HG03520 (cell line): ENCODE results near the gene RAD51B.

Experiments
- ATAC-seq: cut with Tn5 transposase; IDR thresholded peaks from one replicate; pipeline ENCODE4 v1.9.1; 2021; ENCODE audit warnings: mild to moderate bottlenecking, moderate library complexity; ENCODE audit not compliant: unreplicated experiment

Gene RAD51B

DNA sequence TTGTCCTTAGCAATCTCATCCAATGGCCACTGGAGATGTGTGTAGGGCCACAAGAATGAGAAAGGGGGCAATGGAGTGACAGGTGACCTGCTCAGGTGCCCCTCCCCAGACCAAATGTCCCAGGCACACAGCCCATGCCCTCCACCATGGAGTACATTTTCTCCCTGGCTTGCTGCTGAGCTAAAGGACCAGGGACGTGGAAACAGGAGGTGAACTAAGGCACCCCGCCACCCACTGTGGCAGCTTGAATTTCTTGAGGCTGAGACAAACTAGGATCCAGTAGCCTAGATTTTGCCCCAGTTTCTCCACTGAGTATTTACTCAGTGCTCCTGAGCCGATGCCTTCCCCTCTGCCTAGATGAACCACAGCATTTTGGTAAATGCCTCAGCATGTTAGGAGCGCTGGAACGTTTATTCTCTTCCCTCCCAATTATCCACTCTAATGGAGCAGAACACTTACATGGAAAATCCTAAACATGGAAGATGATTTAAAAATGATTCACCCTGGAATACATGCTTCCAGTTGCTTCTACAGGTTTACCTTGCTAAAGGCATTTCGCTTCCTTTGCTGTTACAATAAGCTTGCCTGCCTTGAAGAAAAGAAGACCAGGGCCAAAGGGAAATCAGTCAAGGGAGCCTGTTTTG lies 775.3 kb downstream of the RAD51B start:
- ATAC-seq = no peak

DNA sequence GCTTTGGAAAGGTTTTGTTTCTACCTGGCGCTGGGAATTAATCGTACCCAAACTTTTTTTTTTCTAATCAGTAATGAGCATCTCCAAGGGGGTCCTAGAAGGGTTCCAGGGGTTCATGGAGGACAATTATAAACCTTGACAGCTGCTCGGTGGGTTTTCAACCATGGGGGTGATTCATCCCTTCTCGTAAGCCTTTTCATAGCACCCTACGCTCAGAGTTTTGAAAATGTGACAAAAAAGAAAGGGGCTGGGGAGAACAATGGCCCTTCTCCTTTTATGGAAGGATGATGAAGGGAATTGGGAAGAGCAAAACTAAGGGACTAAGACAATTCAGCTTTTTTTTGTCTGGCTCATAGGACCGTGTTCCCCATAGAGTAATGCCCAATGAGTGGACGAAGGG lies 776.6 kb downstream of the RAD51B start:
- ATAC-seq = no peak

DNA sequence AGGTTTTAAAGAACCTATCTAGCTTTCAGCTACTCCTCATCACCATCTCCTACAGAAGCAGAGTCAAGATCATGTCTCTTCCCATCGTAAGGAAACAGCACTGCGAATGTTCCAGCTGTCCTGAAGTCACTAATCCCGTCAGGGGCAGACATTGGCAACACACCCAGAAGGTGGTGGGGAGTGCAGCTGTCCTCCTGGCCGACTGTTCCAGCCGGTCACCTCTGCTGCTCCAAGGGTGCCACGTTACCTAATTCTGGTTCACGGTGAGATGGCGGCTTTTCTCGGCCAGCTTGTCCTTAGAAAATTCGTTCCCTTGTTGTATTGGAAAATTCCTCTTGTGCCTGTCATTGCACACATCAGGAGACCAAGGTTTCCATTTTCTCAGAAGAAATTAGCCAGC lies 777.1 kb downstream of the RAD51B start:
- ATAC-seq = no peak

DNA sequence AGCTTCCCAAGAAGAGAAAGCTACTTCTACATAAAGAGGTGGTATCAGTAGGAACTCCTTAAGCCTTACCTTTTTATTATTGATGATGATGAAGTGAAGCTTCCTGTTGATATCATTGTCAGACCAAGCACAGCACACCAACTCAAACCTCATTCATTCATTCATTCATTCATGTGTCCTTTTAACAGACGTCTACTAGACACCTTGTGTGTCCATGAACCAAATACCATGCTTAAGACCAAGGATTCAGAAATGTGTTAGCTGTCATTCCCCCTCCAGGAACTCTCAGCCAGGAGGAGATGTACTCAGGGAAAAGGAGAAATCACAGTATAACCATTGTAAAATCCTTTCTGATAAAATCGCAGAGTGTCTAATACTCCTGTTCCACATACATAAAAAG lies 778.5 kb downstream of the RAD51B start:
- ATAC-seq = no peak

DNA sequence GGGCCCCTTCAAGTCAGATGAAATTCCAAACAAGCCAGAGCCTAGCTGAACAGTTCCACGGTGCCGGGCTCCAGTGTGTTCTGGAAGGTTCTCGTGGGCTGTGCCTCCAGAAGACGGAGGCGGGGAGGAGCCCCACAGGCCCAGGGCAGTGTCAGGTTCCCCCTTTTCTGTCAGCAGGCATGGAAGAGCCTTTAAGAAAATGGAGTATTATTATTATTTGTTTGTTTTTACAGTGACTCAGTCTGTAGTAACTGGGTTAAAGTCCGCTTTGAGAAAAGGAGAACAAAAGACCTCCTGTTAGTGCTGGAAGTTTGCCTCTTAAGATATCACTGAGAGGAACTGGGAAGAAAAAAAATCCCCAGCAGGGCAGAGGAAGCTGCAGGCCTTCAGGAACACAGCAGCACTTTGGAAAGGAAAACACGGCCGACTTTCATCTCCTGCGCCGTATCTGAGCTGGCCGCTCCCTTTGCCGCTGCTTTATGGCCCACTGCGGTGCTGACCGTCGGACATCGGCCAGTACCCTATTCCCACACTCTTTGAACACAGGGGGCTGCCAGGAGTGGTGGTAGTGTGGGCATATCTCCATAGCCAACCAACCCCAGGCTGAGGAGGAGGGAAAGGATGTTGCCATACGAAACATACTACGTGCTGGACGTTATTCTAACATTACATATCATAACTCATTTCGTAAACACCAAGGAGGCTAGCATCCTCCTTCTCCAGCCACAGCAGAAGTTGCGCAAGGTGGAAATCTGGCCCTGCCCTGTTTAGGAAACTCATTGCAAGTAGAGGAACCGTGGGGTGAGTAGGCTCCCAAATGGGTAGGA lies 779.3 kb downstream of the RAD51B start:
- no peak for ATAC-seq

DNA sequence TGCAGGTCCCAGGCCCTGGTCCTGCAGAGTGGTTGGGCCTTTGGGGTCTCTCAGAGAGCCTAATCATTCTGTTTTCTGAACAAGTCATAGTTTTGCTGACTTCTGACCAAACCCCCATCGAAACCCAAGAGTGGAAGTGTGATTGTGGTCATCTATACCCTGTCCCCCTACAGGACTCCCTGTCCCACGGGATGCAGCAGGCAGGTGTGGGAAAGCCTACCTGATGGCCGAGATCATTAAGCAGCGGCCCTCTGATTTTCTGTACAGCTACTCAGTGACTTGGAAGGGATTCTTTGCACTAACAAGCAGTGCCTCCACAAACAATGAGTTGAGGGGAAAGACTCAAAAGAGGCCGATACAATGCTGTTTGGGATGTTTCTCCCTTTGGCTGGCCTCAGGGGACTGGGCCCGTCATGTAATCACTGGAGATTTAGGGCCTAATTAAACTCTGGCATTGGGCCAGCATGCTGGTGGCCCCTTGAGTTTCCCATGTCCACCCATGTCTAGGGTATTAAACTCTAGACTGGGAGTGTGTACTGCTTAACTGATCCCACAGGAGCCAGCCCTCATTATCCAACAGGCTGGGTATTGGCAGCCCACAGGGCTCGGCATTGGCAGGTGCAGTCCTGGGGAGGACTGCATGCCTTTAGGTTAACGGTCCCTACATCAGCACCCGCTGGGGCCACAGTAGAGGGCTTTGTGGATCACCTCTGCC lies 780.5 kb downstream of the RAD51B start:
- no peak for ATAC-seq

DNA sequence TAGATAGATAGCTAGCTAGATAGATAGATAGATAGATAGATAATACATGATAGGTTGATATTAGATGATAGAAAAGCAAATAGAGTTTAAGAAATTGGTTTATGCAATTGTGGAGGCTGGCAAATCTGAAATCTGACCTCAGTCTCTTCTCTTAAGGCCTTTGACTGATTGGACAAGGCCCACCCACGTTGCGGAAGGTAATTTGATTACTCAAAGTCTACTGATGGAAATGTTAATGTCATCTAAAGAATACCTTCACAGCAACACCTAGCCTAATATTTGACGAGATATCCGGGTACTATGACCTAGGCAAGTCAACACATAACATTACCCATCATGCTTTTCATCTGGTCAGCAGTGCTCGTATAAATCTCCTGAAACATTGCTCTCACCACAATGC lies 782.9 kb downstream of the RAD51B start:
- no peak for ATAC-seq

DNA sequence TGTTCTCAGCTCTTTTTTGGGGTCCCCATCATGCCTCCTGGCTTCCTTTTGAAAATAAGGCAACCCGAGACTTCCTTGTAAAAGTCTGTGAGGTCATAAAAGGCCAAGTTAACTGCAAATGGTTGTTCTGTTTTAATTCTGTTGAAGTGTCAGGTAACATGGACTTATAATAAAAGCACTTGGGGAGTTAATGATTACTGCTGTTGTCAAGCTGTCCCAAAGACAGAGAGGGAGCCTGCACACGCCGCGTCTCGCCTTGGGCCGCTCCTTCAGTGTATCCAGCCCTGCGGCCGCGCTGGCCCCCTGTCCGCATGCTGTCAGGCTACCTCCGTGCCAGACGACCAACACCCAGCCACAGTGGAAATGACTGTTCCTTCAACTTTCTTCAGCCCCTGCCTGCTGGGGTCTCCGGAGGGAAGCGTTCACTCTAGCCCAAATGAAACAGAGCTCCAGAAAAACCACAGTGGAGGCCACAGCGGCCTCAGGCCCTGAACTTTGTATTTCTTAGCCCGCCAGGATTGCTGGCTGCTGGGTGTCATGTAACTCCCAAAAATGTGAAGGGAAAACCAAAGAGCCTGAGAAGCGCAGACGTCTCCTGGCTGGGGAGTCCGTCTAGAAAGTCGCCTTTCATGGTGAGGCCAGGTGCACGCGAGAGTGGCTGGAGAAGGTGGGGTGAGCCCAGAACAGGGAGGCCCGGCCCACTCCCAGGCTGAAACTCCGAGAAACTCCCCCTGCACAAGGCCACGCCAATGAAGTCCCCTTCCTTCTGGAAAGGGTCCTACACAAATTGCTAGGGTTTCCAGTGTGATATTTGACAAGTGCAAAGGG lies 784.2 kb downstream of the RAD51B start:
- ATAC-seq = no peak

DNA sequence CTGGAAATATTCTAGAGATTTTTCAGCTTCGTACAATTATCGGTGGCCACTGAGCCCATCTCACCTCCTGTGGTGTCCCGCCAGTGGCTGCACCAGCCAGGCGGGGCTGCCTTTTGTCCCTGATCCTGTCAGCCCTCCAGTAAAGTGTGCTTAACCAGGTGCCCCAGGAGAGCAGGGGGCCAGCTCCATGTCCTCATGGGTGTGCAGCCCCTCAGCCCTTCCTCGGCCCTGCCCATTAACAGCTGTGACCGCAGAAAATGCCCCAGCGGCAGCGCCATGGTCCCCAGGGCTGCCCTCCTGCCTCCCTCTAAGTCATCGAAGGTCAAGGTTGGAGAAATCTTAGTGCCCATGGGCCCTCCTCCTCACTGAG lies 784.8 kb downstream of the RAD51B start:
- no peak for ATAC-seq

DNA sequence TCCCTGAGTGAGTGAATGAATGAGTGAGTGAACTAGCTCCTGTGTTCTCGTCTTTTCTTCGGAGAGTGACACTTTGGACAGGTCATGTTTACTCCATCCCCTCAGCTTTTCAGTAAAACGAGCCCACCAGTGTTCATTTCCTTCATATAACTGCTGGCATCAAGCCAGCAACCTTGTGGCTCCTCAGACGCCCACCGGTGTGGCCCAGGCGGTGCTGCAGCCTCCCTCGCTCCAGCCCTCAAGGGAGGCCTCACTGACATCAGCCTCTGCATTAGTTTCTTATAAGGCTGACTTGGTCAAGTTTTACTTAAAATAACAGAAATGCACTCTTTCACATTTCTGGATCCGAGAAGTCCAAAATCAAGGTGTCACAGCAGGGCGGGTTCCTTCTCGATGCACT lies 785.2 kb downstream of the RAD51B start:
- no peak for ATAC-seq

DNA sequence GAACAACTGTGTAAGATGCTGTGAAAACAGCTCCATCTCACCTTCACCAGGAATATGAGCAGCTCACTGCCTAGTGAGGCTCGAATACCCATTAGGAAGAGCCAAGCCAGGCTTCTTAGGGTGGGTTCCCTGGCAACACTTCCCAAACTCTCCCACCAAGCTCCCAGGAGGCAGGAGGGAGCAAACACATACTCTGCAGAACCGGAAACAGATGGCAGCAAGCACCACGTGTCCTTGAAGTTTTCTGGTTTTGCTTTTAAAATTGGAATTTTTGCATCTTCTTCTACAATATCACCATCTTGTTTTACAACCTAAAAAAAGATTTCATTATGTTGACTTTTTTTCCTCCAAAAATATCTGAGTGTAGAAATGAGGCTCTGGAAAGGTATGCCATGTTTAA lies 786.6 kb downstream of the RAD51B start:
- no peak for ATAC-seq

DNA sequence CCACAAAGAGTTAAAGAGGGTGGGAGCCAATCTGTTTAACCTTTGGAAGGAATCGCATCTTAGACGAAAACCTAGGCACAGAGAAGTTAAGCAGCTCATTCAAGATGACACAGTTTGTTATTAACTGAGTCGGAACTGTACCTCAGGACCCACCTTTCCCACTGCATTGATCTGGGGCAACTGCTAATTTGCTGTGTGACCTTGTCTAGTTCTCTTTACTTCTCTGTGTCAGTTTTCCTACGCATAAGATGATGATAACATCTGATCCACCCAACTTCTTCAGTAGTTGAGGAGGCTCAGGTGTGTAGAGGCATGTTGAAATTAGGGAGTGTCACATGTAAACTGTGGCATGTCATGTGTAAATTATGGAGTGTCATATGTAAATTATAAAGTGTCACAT lies 787.1 kb downstream of the RAD51B start:
- ATAC-seq = no peak

DNA sequence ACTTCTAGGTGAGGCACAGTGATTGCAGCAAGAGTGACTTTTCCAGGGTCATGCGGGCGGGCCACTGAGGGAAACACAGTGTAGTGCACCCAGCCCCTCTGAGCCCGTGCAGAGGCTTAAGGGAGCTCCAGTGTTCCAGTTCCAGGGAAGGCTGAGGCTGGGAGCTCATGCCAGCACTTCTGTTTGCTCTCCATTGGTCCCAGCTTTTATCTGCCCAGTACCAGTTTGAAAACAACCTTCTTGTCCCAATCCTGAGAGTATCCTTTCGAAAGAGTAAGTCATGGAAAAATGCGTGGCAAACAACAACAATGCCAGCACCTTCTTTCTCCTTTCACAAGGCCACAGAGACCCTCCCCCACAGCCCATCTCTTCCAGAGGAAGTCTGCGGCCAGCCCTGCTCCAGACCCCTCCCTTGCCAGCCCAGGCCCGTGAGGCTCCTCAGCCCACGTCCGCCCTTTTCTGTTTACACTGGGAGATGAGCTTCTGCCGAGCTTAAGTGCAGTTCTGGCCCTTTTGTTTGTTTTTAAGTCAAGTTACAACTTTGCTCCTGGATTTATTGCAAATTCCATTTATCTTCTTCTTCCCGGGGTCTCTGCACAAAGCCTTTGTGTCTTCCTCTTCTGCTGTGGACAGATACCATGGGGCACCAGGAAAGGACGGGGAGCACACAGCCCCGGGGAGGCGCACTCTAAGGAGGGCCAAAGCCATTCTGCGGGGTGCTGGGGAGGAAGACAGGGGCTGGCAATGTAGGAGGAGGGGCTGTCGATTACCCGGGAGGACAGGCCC lies 787.7 kb downstream of the RAD51B start:
- ATAC-seq = no peak

DNA sequence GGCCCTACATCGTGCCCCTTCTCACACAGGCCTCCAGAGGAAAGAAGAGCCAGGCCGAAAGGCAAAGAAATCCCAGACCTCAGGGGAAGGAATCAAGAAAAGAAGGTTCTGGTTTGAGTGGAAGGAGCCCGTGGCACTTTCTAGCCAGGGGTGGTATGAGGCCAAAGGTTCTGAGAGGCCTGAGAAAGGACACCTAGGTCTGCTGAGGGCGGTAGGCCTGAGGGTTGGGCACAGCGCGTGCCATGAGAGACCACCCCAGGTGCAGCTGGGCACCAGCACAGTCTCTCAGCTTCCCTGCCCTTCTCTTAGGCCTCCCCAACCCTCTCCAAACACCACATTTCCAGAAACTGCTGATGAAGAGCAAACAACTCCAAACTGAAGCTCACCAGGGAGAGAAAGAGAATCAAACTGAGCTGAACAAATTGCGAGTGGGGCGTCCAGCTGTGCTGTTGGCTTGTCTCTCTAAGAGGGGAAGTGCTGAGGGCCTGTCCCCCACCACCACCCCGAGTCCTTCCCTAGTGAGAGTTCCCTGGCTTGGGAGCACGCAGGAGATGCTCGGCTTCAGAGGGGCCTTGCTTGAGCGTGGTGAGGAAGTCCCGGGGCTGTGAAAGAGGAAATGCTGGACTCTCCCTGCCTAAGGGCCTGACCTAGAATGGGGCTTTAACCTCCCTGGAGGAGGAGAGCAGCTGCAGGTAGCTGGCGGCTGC lies 788.4 kb downstream of the RAD51B start:
- ATAC-seq = no peak

DNA sequence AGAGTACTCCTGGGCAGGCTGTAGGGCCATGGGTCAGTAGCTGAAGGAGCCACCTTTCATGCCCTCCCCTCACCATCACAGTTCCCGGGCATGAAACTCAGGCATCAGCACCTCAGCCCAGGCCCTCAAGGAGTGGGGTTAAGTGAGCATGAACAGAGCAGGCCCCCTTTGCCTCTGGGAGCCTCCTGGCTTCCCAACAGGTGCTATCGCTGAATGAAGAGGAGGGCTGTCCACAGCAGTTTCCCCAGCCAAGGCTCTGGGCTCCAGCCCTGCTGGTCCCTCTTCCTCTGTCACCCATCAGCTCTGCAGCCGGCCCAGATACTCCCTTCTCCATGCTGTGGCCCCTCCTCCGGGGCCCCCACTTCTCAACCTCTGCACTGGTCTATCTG lies 789.0 kb downstream of the RAD51B start:
- ATAC-seq = no peak

DNA sequence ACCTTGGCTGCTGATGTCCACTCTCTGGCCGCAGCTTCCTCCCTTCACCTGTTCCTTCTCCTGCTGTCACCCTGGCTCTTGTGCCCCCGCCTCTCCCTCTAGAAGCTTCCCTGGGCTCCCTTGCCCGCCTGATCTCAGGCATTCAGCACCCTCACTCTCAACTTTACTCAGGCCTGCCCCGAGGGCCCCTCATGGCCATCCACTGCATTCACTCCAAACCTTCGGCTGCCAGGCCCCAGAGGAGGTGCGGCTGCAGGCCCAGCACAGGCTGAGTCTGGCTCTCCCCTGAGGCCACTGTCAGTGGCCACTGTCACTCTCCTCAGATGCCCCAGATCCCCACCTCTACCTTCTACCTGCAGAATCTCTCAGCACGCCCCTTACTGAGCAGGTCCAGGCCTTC lies 789.4 kb downstream of the RAD51B start:
- ATAC-seq = no peak

DNA sequence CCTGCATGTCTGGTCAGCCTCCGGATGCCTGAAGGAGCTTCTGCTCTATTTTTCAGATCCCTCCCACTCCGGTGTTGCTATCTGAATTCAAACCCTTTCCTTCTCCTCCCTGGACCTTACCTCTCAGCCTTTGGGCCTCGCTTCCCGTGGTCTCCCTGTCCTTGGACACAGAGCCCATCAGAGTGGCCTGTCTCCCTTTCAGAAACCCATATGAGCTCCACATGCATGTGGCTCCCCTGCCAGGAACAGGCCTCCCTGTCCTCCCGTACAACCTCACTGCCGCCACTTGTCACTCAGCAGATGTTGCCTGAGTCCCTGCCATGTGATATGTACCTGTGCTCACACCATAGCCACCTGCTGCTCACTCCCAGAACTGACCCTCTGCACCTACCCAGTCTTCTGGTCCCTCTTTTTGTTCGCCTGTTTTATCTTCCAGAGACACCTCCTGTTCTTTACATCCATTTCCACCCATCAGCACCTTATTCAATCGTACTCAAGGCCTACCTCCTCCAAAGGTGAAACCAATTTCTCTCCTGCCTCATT lies 790.7 kb downstream of the RAD51B start:
- no peak for ATAC-seq

DNA sequence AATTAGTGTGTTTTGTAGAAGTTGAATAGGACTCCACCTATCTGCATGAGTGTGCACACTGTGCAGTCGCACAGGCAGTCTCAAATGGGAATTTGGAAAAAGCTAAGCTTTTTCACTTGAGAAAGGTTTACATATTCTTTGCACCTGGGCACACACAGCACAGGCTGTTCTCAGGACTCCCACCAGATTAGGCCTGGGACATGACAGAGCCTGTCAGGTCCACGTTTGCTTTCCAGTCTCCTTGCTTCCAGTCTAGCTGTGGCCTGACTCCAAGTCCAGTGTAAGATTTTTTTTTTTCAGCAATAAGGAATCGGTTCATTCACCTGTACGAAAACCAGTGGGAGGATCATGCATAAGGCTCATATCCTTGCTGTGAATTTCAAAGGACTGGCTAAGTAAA lies 792.0 kb downstream of the RAD51B start:
- ATAC-seq = no peak

DNA sequence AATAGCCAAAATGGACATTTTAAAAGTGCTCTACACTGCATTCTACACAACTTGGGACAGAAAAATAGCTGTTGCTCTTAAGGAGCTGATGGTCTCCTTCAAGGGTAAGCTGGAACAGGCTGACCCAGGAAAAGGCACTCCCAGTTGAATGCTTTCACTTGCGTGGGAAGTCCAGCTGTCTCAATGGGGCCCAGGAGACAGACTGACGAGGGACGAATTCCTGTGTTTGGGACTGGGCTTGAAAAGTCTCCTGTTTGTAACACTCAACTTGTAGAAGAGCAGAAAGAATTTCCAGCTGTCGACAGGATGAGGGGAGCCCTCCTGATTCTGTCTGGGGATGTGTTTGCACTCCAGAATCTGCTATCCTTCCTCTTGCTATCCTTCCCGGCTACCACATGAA lies 792.5 kb downstream of the RAD51B start:
- ATAC-seq = no peak
